GM12872 (cell line): ENCODE results near the gene SERTAD3.
A peak's percentile ranks its signal among the peaks of the same experiment; 100 is the strongest.

Experiments used
- CTCF ChIP-seq: IDR thresholded peaks from 3 replicates; pipeline ENCODE4 v1.5.1; 2011; ENCODE audit warnings: low read depth, mild to moderate bottlenecking, low read length, moderate library complexity; ENCODE audit not compliant: insufficient read depth

The SERTAD3 gene

GRCh38 chr19:40452016-40452415 lies 7.9 kb upstream of the SERTAD3 start:
- TF ChIP-seq CTCF, result no peak

GRCh38 chr19:40450664-40451063 lies 6.5 kb upstream of the SERTAD3 start:
- TF ChIP-seq CTCF, result no peak

- no peak for TF ChIP-seq CTCF
These were observed 5.4 kb upstream of the SERTAD3 start for GRCh38 chr19:40449506-40449905.

- TF ChIP-seq CTCF, result no peak
These were observed 2.2 kb upstream of the SERTAD3 start for GRCh38 chr19:40446263-40446784.

GRCh38 chr19:40445780-40446262 lies 1.7 kb upstream of the SERTAD3 start:
- TF ChIP-seq CTCF, result no peak

GRCh38 chr19:40444825-40445312 lies 734 bp upstream of the SERTAD3 start:
- peak; percentile 47; the same call in 2 of the 3 replicates for TF ChIP-seq CTCF

GRCh38 chr19:40443131-40443999 lies 770 bp downstream of the SERTAD3 start:
- no peak for TF ChIP-seq CTCF
